HEK293T (cell line): ENCODE data around the gene AGPS.

ENCODE experiments used
- HDGF ChIP-seq: fragments of 450-650 bp; IDR thresholded peaks from 2 replicates; pipeline ENCODE4 v1.6.1; 2017; ENCODE audit warnings: antibody characterized with exemption, borderline replicate concordance
- SUZ12 ChIP-seq: fragments of 450-650 bp; IDR thresholded peaks from 2 replicates; pipeline ENCODE4 v1.6.1; 2016; ENCODE audit warnings: mild to moderate bottlenecking
- TARDBP ChIP-seq: fragments of 450-650 bp; IDR thresholded peaks from 2 replicates; pipeline ENCODE4 v1.6.1; 2016

DNA sequence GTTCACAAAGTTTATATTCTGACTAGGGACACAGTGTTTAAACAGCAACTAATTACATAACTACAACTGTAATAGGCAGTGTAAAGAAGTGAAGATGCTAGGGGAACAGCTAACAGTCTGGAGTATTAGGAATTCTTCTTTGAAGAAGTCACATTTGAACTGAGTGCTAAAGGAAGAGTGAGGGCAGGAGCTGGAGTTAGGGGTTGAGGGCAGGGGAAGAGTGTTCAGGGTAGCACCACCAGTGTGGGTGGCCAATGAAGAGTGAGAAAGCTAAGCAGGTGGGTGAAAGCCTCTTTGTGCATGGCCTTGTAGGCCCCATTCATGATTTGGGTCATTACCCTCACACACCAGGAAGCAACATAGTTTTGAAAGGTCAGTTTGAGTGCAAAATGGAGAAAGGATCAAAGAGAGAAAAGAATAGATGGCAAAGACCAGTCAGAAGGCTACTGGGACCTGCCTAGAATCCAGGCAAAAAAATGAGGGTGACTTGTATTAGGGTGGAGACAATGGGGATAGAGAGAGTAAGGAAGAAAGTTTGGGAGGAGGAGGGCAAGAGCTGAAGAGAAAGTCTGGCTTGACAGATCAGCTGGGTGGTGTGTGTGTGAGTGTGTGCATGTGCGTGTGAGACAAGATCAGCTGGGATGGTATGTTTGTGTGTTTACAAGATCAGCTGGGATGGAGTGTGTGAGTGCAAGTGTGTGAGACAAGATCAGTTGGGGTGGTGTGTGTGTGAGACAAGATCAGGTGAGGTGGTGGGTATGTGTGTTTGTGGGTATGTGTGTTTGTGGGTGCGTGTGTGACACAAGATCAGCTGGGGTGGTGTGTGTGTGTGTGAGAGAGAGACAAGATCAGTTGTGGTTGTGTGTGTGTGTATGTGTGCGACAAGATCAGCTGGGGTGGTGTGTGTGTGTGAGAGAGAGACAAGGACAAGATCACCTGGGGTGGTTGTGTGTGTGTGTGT, 43.6 kb upstream of the AGPS start:
- no peak for TF ChIP-seq SUZ12
- no peak for TF ChIP-seq HDGF
- no peak for TF ChIP-seq TARDBP
